Activated CD4-positive, alpha-beta memory T cell treated with anti-CD3 and anti-CD28 coated beads for 36 hours (primary cell): ENCODE results near the gene USP24. TPM values are rescaled to one million over a fixed set of nuclear protein-coding genes. Genes with fewer than 3 reads are reported as not detected.

Experiments
- CTCF ChIA-PET: fragments of 350-600 bp; sonication (Branson Sonifier 250); formaldehyde crosslinking; loops from one replicate; lab custom pipeline; 2021; ENCODE audit warnings: antibody characterized with exemption, inconsistent platforms; lab: Charles Lee
- POLR2A ChIA-PET: fragments of 350-600 bp; sonication (Branson Sonifier 250); formaldehyde crosslinking; loops from one replicate; lab custom pipeline; 2021; ENCODE audit warnings: antibody characterized with exemption; lab: Charles Lee
- DNase-seq: peaks from one replicate; pipeline ENCODE4 v3.0.0-alpha.2; 2020
- H3K27ac Mint-ChIP-seq: one replicate; pipeline ENCODE4 v1.8.0; 2021; ENCODE audit warnings: mixed read lengths
- H3K27me3 Mint-ChIP-seq: one replicate; pipeline ENCODE4 v1.8.0; 2021; ENCODE audit warnings: mixed read lengths
- H3K36me3 Mint-ChIP-seq: one replicate; pipeline ENCODE4 v1.8.0; 2021; ENCODE audit warnings: mixed read lengths
- H3K4me1 Mint-ChIP-seq: one replicate; pipeline ENCODE4 v1.8.0; 2021; ENCODE audit warnings: low read depth, mixed read lengths
- H3K4me3 Mint-ChIP-seq: one replicate; pipeline ENCODE4 v1.8.0; 2021; ENCODE audit warnings: mild to moderate bottlenecking, mixed read lengths
- H3K9me3 Mint-ChIP-seq: one replicate; pipeline ENCODE4 v1.8.0; 2021; ENCODE audit warnings: mixed read lengths
- intact Hi-C: fragments of 100-400 bp; cut with micrococcal nuclease; formaldehyde crosslinking; loops from one replicate; pipeline ENCODE4 v1.15.1; 2023
- total RNA-seq, 2 experiments: library from RNA; stranded (reverse); gene quantifications; one replicate each; pipeline ENCODE4 v1.2.3, GENCODE V29; 2021

USP24 gene
- total RNA-seq, 2 experiments from 2014 or later: 37.4 to 39.9 TPM

GRCh38 chr1:55054396-55054795, 160.8 kb downstream of the USP24 start:
- Mint-ChIP-seq H3K36me3 (no peaks in the 10 kb centered on the region), H3K4me3 (no peak overlapping the region), H3K9me3 (no peaks in the 10 kb centered on the region), H3K4me1 (no peaks in the 10 kb centered on the region), H3K27ac (no peak overlapping the region), H3K27me3 (no peaks in the 10 kb centered on the region)
- intact Hi-C loops: no loop called here
- ChIA-PET POLR2A (no interaction called here), CTCF (no interaction called here)
- DNase-seq: no peak

- Mint-ChIP-seq H3K36me3 (no peaks in the 10 kb centered on the region), H3K9me3 (no peaks in the 10 kb centered on the region), H3K4me3 (no peak overlapping the region), H3K4me1 (no peaks in the 10 kb centered on the region), H3K27me3 (no peaks in the 10 kb centered on the region), H3K27ac (no peak overlapping the region)
- intact Hi-C loops: no loop called here
- POLR2A ChIA-PET: no interaction called here
- CTCF ChIA-PET: no interaction called here
- DNase-seq: no peak
These were observed 161.8 kb downstream of the USP24 start for GRCh38 chr1:55053265-55053954.

- no peak overlapping the region for H3K4me3 Mint-ChIP-seq
- intact Hi-C loops: no loop called here
- H3K27me3 Mint-ChIP-seq: no peaks in the 10 kb centered on the region
- CTCF ChIA-PET: no interaction called here
- POLR2A ChIA-PET: no interaction called here
- no peaks in the 10 kb centered on the region for H3K4me1 Mint-ChIP-seq
- DNase-seq: no peak
- no peaks in the 10 kb centered on the region for H3K9me3 Mint-ChIP-seq
- H3K36me3 Mint-ChIP-seq: no peaks in the 10 kb centered on the region
- H3K27ac Mint-ChIP-seq: no peak overlapping the region
These were observed 162.7 kb downstream of the USP24 start for GRCh38 chr1:55052221-55053142.

GRCh38 chr1:55051621-55052020, 163.5 kb downstream of the USP24 start:
- Mint-ChIP-seq H3K4me3 (no peak overlapping the region), H3K9me3 (no peaks in the 10 kb centered on the region), H3K27ac (no peak overlapping the region), H3K36me3 (no peaks in the 10 kb centered on the region), H3K4me1 (no peaks in the 10 kb centered on the region), H3K27me3 (no peaks in the 10 kb centered on the region)
- intact Hi-C loops: no loop called here
- DNase-seq: no peak
- POLR2A ChIA-PET: no interaction called here
- CTCF ChIA-PET: no interaction called here

- Mint-ChIP-seq H3K9me3 (no peaks in the 10 kb centered on the region), H3K27me3 (no peaks in the 10 kb centered on the region), H3K4me1 (no peaks in the 10 kb centered on the region), H3K36me3 (no peaks in the 10 kb centered on the region), H3K27ac (no peak overlapping the region), H3K4me3 (no peak overlapping the region)
- CTCF ChIA-PET: no interaction called here
- POLR2A ChIA-PET: no interaction called here
- intact Hi-C loops: no loop called here
- no peak for DNase-seq
These were observed 164.0 kb downstream of the USP24 start for GRCh38 chr1:55051169-55051568.

GRCh38 chr1:55050283-55050682, 164.9 kb downstream of the USP24 start:
- no peak for DNase-seq
- Mint-ChIP-seq H3K27ac (no peak overlapping the region), H3K36me3 (no peaks in the 10 kb centered on the region), H3K4me1 (no peaks in the 10 kb centered on the region), H3K9me3 (no peaks in the 10 kb centered on the region), H3K27me3 (no peaks in the 10 kb centered on the region), H3K4me3 (no peak overlapping the region)
- POLR2A ChIA-PET: no interaction called here
- intact Hi-C loops: no loop called here
- CTCF ChIA-PET: interaction anchor here (1.9 kb wide), 1 partner anchor 13 kb away, joined by 5 read pairs; no protein-coding TSS in a partner anchor

- POLR2A ChIA-PET: no interaction called here
These were observed 165.3 kb downstream of the USP24 start for GRCh38 chr1:55049914-55050278.

GRCh38 chr1:55049271-55049913, 165.8 kb downstream of the USP24 start:
- no peak overlapping the region for H3K4me3 Mint-ChIP-seq
- no peaks in the 10 kb centered on the region for H3K4me1 Mint-ChIP-seq
- DNase-seq: no peak
- no peaks in the 10 kb centered on the region for H3K9me3 Mint-ChIP-seq
- no peaks in the 10 kb centered on the region for H3K36me3 Mint-ChIP-seq
- no peaks in the 10 kb centered on the region for H3K27me3 Mint-ChIP-seq
- intact Hi-C loops: no loop called here
- no peak overlapping the region for H3K27ac Mint-ChIP-seq
- CTCF ChIA-PET: interaction anchor here (1.1 to 1.9 kb wide), 2 partner anchors 14 to 27 kb away, joined by 3 to 5 read pairs; no protein-coding TSS in a partner anchor
- POLR2A ChIA-PET: no interaction called here

More at GRCh38 chr1:55049914-55050278, 165.3 kb downstream of the USP24 start:
- Mint-ChIP-seq H3K27ac (no peak overlapping the region), H3K36me3 (no peaks in the 10 kb centered on the region), H3K27me3 (no peaks in the 10 kb centered on the region), H3K9me3 (no peaks in the 10 kb centered on the region), H3K4me1 (no peaks in the 10 kb centered on the region), H3K4me3 (no peak overlapping the region)
- intact Hi-C loops: no loop called here
- DNase-seq: no peak
- CTCF ChIA-PET: interaction anchor here (1.9 kb wide), 1 partner anchor 14 kb away, joined by 5 read pairs; no protein-coding TSS in a partner anchor

- Mint-ChIP-seq H3K4me3 (no peak overlapping the region), H3K9me3 (no peaks in the 10 kb centered on the region), H3K27me3 (no peaks in the 10 kb centered on the region), H3K36me3 (no peaks in the 10 kb centered on the region), H3K4me1 (no peaks in the 10 kb centered on the region), H3K27ac (no peak overlapping the region)
- CTCF ChIA-PET: interaction anchor here (1.1 to 1.9 kb wide), 2 partner anchors 15 to 27 kb away, joined by 3 to 5 read pairs; no protein-coding TSS in a partner anchor
- intact Hi-C loops: no loop called here
- POLR2A ChIA-PET: no interaction called here
- no peak for DNase-seq
These were observed 166.5 kb downstream of the USP24 start for GRCh38 chr1:55048453-55049270.

GRCh38 chr1:55047611-55048010, 167.6 kb downstream of the USP24 start:
- intact Hi-C loops: no loop called here
- POLR2A ChIA-PET: no interaction called here
- H3K27ac Mint-ChIP-seq: no peak overlapping the region

GRCh38 chr1:55046871-55047270, 168.3 kb downstream of the USP24 start:
- Mint-ChIP-seq H3K36me3 (no peaks in the 10 kb centered on the region), H3K4me1 (no peaks in the 10 kb centered on the region), H3K9me3 (no peaks in the 10 kb centered on the region), H3K4me3 (no peak overlapping the region), H3K27ac (no peak overlapping the region), H3K27me3 (peaks cover 1% of the 10 kb centered on the region)
- ChIA-PET CTCF (no interaction called here), POLR2A (no interaction called here)
- intact Hi-C loops: no loop called here
- no peak for DNase-seq

More at GRCh38 chr1:55047611-55048010, 167.6 kb downstream of the USP24 start:
- no peaks in the 10 kb centered on the region for H3K9me3 Mint-ChIP-seq
- no peaks in the 10 kb centered on the region for H3K4me1 Mint-ChIP-seq
- H3K27me3 Mint-ChIP-seq: peaks cover 1% of the 10 kb centered on the region
- H3K4me3 Mint-ChIP-seq: no peak overlapping the region
- H3K36me3 Mint-ChIP-seq: no peaks in the 10 kb centered on the region
- no peak for DNase-seq
- CTCF ChIA-PET: interaction anchor here (1.0 kb wide), 1 partner anchor 25 kb away, joined by 3 read pairs; no protein-coding TSS in a partner anchor
